Jurkat, Clone E6-1 (cell line): ENCODE measurements around the gene MRGPRG.

Source experiments
- DNase-seq: peaks from one replicate; pipeline ENCODE4 v3.0.0-alpha.2; 2011; ENCODE audit warnings: low read depth, low spot score
- H3K4me3 ChIP-seq: 2 replicates; pipeline ENCODE4 v1.5.1; 2011; ENCODE audit warnings: mild to moderate bottlenecking, low read length, control low read depth, moderate library complexity

MRGPRG gene

GRCh38 chr11:3197044-3197695, 21.4 kb downstream of the MRGPRG start:
- DNase-seq = no peak
- H3K4me3 ChIP-seq = no peak overlapping the region

- H3K4me3 ChIP-seq = no peak overlapping the region
- DNase-seq = no peak
Observed at GRCh38 chr11:3196161-3197043, 22.2 kb downstream of the MRGPRG start.

GRCh38 chr11:3195251-3196160, 23.1 kb downstream of the MRGPRG start:
- DNase-seq = no peak
- no peak overlapping the region for H3K4me3 ChIP-seq

GRCh38 chr11:3194016-3194816, 24.4 kb downstream of the MRGPRG start:
- DNase-seq = no peak

GRCh38 chr11:3193373-3194015, 25.1 kb downstream of the MRGPRG start:
- H3K4me3 ChIP-seq = no peak overlapping the region
- DNase-seq = no peak

More at GRCh38 chr11:3194016-3194816, 24.4 kb downstream of the MRGPRG start:
- no peak overlapping the region for H3K4me3 ChIP-seq

GRCh38 chr11:3192511-3193372, 25.9 kb downstream of the MRGPRG start:
- no peak for DNase-seq
- no peak overlapping the region for H3K4me3 ChIP-seq

GRCh38 chr11:3191586-3192324, 26.9 kb downstream of the MRGPRG start:
- H3K4me3 ChIP-seq = no peak overlapping the region
- DNase-seq = no peak

GRCh38 chr11:3190600-3190999, 28.0 kb downstream of the MRGPRG start:
- no peak for DNase-seq
- H3K4me3 ChIP-seq = no peak overlapping the region

GRCh38 chr11:3189886-3190583, 28.6 kb downstream of the MRGPRG start:
- DNase-seq = no peak
- H3K4me3 ChIP-seq = no peak overlapping the region

GRCh38 chr11:3189196-3189843, 29.3 kb downstream of the MRGPRG start:
- DNase-seq = no peak
- no peak overlapping the region for H3K4me3 ChIP-seq

- DNase-seq = no peak
Observed at GRCh38 chr11:3188496-3189195, 30.0 kb downstream of the MRGPRG start.

GRCh38 chr11:3186166-3186953, 32.3 kb downstream of the MRGPRG start:
- no peak overlapping the region for H3K4me3 ChIP-seq
- no peak for DNase-seq

More at GRCh38 chr11:3188496-3189195, 30.0 kb downstream of the MRGPRG start:
- no peak overlapping the region for H3K4me3 ChIP-seq

- no peak for DNase-seq
- H3K4me3 ChIP-seq = no peak overlapping the region
Observed at GRCh38 chr11:3184732-3185347, 33.8 kb downstream of the MRGPRG start.

- no peak overlapping the region for H3K4me3 ChIP-seq
- no peak for DNase-seq
Observed at GRCh38 chr11:3183523-3183922, 35.1 kb downstream of the MRGPRG start.
